ENCODE results near the gene CARD9. TPM values are rescaled to one million over a fixed set of nuclear protein-coding genes. Genes with fewer than 3 reads are reported as not detected.

Gene CARD9
- total and polyA plus RNA-seq, 11 donors = 0.30 to 7.1 (median 0.77) TPM

GRCh38 chr9:136314944-136315343 is 58.5 kb downstream of the CARD9 start:
- DNase-seq = no peak
- 84 to 93% (median 85%) methylated on average over 4 of the region's 4 CpGs for WGBS, 4 donors
- intact Hi-C loops (cut with DNase I) = loop anchor here in 2 of 10 donors (5.0 kb wide), 2 partner anchors 82 to 87 kb away; partner anchors contain the start of gene SNAPC4 (in 1 of the 2)

DNA sequence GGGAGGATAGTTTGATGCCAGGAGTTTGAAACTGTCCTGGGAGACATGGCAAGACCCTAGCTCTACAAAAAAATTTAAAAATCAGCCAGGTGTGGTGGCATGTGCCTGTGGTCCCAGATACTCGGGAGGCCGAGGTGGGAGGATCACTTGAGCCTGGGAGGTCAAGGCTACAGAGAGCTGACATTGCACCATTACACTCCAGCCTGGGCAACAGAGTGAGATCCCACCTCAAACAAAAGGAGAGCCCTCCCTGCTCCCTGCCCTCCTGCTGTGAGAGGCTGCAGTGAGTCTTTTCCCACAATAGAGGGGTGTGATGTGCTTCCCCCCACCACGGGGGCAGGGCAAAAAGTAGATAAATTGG is 59.4 kb downstream of the CARD9 start:
- intact Hi-C loops (cut with DNase I) = loop anchor here in 2 of 10 donors (5.0 kb wide), 2 partner anchors 83 to 88 kb away; partner anchors contain the start of gene SNAPC4 (in 1 of the 2)
- DNase-seq (no peak), ATAC-seq (no peak)
- H3K36me3 ChIP-seq = no peaks in the 10 kb centered on the region
- H3K27me3 ChIP-seq = peaks cover 0 to 18% (median 4%) of the 10 kb centered on the region in 9 donors
- no peak for TF ChIP-seq POLR2A (IDR thresholded peaks at IDR 0.05)
- no peak for TF ChIP-seq CTCF (IDR thresholded peaks at IDR 0.05)
- WGBS, 4 donors = 90 to 97% (median 93%) methylated on average over 3 of the region's 3 CpGs
- no peak overlapping the region for H3K4me3 ChIP-seq
- no peaks in the 10 kb centered on the region for H3K4me1 ChIP-seq
- peaks cover 0 to 14% (median 3%) of the 10 kb centered on the region in 12 donors for H3K9me3 ChIP-seq
- no peak overlapping the region for H3K27ac ChIP-seq

More at GRCh38 chr9:136314944-136315343, 58.5 kb downstream of the CARD9 start:
- TF ChIP-seq CTCF (IDR thresholded peaks at IDR 0.05) (no peak), POLR2A (IDR thresholded peaks at IDR 0.05) (no peak)
- peaks cover 0 to 18% (median 4%) of the 10 kb centered on the region in 9 donors for H3K27me3 ChIP-seq
- H3K36me3 ChIP-seq = no peaks in the 10 kb centered on the region
- no peak overlapping the region for H3K4me3 ChIP-seq
- H3K4me1 ChIP-seq = no peaks in the 10 kb centered on the region
- ATAC-seq = no peak
- no peak overlapping the region for H3K27ac ChIP-seq
- peaks cover 0 to 14% (median 3%) of the 10 kb centered on the region in 12 donors for H3K9me3 ChIP-seq

Other genes with a start within 250 kb of the CARD9 start
- not detected for gene LHX3, start 168.5 kb downstream of the CARD9 start, total RNA-seq
- gene LHX3, start 168.5 kb downstream of the CARD9 start, polyA plus RNA-seq = not detected
- gene QSOX2, start 127.9 kb downstream of the CARD9 start, total RNA-seq = 1 to 10 TPM; 4.8 to 7.8 (median 5.9) TPM
- 1 to 10 TPM; 4.3 to 9.9 TPM for gene QSOX2, start 127.9 kb downstream of the CARD9 start, polyA plus RNA-seq
- under 1 TPM in 1 of 9 donors, not detected in 8; 0.04 TPM for gene CCDC187, start 69.6 kb downstream of the CARD9 start, total RNA-seq
- gene CCDC187, start 69.6 kb downstream of the CARD9 start, polyA plus RNA-seq = not detected
- gene GPSM1, start 46.1 kb downstream of the CARD9 start, total RNA-seq = 10 to 100 TPM; 24.1 to 52.0 (median 31.7) TPM
- 10 to 100 TPM; 31.5 to 80.2 TPM for gene GPSM1, start 46.1 kb downstream of the CARD9 start, polyA plus RNA-seq
- 10 to 100 TPM; 21.3 to 67.8 (median 33.6) TPM for gene DNLZ, start 9.9 kb downstream of the CARD9 start, total RNA-seq
- 10 to 100 TPM; 22.6 to 36.8 TPM for gene DNLZ, start 9.9 kb downstream of the CARD9 start, polyA plus RNA-seq
- gene SNAPC4, start 26.5 kb upstream of the CARD9 start, total RNA-seq = 1 to 10 TPM; 3.1 to 7.8 (median 4.5) TPM
- gene SNAPC4, start 26.5 kb upstream of the CARD9 start, polyA plus RNA-seq = 1 to 10 TPM; 4.0 to 4.3 TPM
- gene ENTR1, start 36.9 kb upstream of the CARD9 start, total RNA-seq = 10 to 100 TPM; 12.4 to 26.6 (median 18.4) TPM
- 10 to 100 TPM; 11.8 to 27.7 TPM for gene ENTR1, start 36.9 kb upstream of the CARD9 start, polyA plus RNA-seq
- gene PMPCA, start 37.0 kb upstream of the CARD9 start, total RNA-seq = 10 to 100 TPM; 61.5 to 81.8 (median 73.6) TPM
- 10 to 100 TPM; 70.8 to 77.0 TPM for gene PMPCA, start 37.0 kb upstream of the CARD9 start, polyA plus RNA-seq
- gene INPP5E, start 66.2 kb upstream of the CARD9 start, total RNA-seq = 10 to 100 TPM in 3 of 9 donors, 1 to 10 TPM in 6; 7.3 to 11.7 (median 9.5) TPM
- 1 to 10 TPM; 6.4 to 8.0 TPM for gene INPP5E, start 66.2 kb upstream of the CARD9 start, polyA plus RNA-seq
- gene SEC16A, start 109.4 kb upstream of the CARD9 start, total RNA-seq = 10 to 100 TPM; 21.1 to 53.3 (median 30.2) TPM
- 10 to 100 TPM; 20.9 to 29.9 TPM for gene SEC16A, start 109.4 kb upstream of the CARD9 start, polyA plus RNA-seq
- 10 to 100 TPM; 12.1 to 47.3 (median 22.1) TPM for gene NOTCH1, start 172.4 kb upstream of the CARD9 start, total RNA-seq
- gene NOTCH1, start 172.4 kb upstream of the CARD9 start, polyA plus RNA-seq = 10 to 100 TPM in 1 of 2 donors, 1 to 10 TPM in 1; 8.0 to 12.1 TPM

Measured in heart left ventricle (tissue), 16 donors.